ENCODE results near the gene KCTD11.
A peak's percentile ranks its signal among the peaks of the same experiment; 100 is the strongest.
"Not testable (repeated sequence)": the region's sequence is repeated elsewhere in the genome, so short reads cannot be mapped to it uniquely, and the experiment has no call there.

The KCTD11 gene

GRCh38 chr17:7343250-7343649 is 8.7 kb upstream of the KCTD11 start:
- DNase-seq (ENCODE audit: low read depth in 2 of 2) = no peak

- no peak for DNase-seq (ENCODE audit: low read depth in 2 of 2)
Measured at GRCh38 chr17:7346761-7347614, 5.0 kb upstream of the KCTD11 start.

- DNase-seq (ENCODE audit: low read depth in 2 of 2) = no peak
Measured at GRCh38 chr17:7347630-7348477, 4.1 kb upstream of the KCTD11 start.

DNA sequence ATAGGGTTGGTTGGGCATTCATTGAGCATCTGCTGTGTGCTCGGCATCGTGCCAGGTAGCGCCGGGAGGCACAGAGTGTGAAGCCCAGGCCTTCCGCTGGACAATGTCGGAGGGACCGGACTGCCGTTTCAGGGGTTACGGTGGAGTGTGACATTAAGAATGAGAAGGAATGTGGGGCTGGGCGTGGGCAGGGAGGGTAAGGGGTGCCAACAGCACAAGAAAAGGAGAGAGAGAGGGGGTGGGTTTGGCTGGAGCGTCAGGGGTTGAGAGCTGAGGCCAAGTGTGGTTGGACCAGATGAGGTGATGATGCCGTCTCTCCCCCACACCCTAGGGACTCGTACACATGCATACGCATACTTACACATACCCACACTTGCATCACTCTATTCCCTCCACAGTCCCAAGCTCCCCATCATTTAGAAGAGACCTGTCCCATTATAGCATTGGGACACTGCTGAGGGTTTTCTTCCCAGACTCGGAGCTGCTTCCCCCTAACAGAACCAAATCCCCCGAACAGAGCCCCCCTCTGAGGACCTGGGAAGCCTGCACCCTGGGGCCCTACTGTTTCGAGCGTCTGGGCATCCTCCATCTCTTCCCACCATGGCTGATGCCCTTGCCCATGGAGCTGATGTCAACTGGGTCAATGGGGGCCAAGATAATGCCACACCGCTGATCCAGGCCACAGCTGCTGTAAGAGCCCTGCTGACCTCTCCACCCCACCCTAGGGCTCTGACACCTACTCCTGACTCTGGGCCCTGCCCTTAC is 3.3 kb upstream of the KCTD11 start:
- no peak for DNase-seq (ENCODE audit: low read depth in 2 of 2)

DNA sequence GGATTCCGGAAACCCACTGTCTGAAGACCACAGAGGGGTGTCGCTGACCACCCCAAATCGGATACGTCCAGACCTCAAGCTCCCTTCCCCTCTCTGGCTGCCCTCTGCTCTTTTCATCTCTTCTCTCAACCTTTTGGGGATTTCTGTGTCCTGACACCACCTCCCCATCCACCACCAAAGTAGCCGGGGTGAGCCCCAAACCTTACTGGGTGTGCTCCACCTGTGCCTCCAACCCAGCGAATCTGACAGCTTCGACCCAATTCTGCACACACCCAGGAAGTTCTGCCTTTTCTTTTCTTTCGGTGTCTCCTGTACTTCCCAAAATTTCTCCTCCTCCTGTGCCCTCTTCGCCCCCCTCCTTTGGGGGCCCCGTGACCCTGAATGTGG is 534 bp downstream of the KCTD11 start:
- DNase-seq (ENCODE audit: low read depth in 2 of 2) = no peak

DNA sequence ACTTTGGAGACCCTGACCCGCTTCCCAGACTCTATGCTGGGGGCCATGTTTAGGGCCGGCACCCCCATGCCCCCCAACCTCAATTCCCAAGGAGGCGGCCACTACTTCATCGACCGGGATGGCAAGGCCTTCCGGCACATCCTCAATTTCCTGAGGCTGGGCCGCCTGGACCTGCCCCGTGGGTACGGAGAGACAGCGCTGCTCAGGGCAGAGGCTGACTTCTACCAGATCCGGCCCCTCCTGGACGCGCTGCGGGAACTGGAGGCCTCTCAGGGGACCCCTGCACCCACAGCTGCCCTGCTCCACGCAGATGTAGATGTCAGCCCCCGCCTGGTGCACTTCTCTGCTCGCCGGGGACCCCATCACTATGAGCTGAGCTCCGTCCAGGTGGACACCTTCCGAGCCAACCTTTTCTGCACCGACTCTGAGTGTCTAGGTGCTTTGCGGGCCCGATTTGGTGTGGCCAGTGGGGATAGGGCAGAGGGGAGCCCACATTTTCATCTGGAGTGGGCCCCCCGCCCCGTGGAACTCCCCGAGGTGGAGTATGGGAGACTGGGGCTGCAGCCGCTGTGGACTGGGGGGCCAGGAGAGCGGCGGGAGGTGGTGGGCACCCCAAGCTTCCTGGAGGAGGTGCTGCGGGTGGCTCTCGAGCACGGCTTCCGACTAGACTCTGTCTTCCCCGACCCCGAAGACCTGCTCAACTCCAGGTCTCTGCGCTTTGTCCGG is 1.1 kb downstream of the KCTD11 start:
- no peak for DNase-seq (ENCODE audit: low read depth in 2 of 2)

DNA sequence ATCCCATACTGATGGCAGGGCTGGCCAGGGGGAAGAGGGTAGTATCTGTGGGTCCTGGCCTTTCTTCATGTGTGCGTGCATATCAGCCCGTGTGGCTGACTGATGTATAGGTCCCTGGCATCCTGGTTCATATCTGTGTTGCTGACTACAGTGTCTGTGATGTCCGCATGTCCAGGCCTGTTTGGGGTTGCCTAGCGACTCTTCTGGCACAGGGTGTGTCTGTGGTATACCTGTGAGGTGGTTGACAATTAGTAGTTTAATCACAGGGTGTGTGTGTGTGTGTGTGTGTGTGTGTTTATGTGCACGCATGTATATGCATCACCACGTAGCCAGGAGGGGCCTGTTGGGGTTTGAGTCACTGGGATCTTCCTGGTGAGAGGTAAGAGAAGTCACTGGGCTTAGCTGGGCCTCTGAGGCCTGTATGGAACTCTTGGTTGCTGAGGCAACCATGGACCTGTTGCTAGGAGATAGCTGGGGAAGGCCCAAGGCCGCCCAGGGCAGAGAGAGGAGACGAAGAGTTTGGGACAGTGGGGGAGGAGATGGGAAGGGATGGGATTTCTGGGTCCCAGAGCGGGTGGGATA is 2.4 kb downstream of the KCTD11 start:
- no peak for DNase-seq (ENCODE audit: low read depth in 2 of 2)

DNA sequence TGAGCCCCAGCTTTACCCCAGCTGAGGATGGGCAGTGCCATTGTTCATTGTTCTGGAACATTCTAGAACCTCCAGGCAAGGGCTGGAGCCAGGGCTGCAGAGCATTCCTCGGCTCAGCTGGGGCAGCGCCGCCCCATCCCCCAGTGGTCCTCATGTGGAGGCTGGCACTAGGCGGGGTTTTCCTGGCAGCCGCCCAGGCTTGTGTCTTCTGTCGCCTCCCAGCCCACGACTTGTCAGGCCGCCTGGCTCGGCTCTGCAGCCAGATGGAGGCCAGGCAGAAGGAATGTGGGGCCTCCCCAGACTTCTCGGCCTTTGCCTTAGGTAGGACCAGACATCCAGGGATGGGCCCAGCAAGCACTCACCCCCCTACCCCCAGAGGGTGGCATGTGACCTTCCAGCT is 3.1 kb downstream of the KCTD11 start, which contains the start of gene TMEM95:
TMEM95 (plus strand) TSS at position 104 of the 400 bp plus-strand sequence; CDS start at position 153, 49 bp downstream.
- DNase-seq (ENCODE audit: low read depth in 2 of 2) = no peak

DNA sequence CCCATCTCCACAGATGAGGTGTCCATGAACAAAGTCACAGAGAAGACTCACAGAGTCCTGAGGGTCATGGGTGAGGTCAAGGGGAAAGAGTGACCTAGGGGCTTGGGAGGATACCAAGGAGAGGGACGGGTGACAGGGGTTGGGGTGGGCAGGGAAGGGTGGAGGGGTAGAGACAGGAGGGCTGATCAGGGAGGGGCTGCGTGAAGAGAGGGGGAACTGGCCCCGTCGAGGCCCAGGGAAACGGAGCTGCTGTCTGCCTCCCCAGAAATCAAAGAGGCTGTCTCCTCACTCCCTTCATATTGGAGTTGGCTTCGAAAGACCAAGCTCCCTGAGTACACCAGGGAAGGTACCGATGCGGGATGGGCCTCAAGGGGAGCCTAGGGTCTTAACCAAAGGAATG is 3.6 kb downstream of the KCTD11 start:
- DNase-seq (ENCODE audit: low read depth in 2 of 2) = no peak

DNA sequence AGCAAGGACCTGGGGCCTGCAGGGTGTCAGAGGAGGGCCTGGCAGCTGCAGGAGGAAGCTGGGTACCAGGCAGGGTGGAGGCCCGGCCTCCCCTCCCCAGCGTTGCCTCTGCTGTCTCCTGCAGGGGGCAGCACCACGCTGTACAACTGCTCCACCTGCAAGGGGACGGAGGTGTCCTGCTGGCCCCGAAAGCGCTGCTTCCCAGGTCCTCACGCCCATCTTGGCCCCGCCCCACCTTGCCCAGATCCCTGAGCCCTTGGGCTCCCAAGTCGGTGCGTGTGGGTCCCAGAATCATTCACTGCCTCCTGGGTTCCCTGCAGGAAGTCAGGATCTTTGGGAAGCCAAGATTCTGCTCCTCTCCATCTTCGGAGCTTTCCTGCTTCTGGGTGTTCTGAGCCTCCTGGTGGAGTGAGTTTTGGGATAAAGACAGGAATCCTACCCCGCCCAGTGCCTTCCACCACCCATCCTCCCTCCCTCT is 4.1 kb downstream of the KCTD11 start:
- DNase-seq (ENCODE audit: low read depth in 2 of 2) = peak; percentile 77 to 79

DNA sequence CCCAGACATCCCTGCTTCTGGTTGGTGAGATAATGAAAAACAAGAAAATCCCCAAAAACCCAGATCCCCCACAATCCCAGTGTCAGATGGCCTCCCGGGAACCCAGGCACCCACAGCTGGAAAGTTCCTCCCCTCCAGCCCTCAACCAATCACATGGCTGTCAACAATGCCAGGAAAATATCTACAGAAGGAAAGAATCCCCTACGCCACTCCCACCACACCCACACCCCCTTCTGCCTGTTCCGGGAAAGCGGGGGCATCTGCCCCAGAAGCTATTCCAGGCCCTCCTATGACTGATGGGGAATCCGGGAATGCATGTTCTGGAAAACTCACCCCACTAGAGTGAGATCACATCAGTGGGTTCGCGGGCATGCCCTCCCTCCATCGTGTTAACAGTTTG is 4.8 kb downstream of the KCTD11 start:
- no peak for DNase-seq (ENCODE audit: low read depth in 2 of 2)

- no peak for DNase-seq (ENCODE audit: low read depth in 2 of 2)
Measured at GRCh38 chr17:7357381-7357780, 5.4 kb downstream of the KCTD11 start.

DNA sequence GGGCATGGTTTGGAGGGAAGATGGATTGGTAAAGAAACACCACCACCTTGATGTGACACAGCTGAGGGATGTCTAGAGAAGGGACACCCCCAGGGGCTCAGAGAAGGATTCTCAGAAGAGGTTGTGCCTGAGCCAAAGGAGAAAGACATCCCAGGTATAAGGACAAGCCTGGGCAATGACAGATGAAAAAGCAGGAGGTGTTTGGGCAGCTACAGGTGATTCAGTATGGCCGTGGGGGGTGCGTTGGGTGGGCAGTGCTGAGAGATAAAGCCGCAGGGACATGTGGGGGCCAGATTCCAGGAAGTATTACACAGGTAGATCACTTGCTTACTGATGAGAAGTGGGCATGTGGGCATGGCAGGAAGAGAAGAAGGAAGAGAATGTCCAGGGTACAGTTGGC is 9.9 kb downstream of the KCTD11 start:
- no peak for DNase-seq (ENCODE audit: low read depth in 2 of 2)

- no peak for DNase-seq (ENCODE audit: low read depth in 2 of 2)
Measured at GRCh38 chr17:7363311-7363710, 11.3 kb downstream of the KCTD11 start.

DNA sequence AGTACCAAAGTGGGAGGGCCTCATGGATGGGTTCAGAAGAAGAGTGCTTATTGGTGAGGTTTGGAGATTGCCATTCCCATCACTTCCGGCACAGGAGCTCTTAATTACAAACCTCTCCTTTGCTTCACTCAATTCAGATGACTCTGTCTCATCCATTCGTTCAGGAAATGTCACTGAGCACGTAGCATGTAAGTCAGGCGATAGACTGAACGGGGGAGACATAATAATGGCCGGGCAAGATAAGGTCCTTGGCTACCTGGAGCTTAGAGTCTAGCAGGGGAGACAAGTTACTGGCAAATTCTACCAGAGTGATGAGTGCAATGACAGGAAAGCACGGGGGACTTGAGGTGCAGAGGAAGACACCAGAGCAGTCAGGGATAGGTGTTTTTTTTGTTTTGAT is 14.0 kb downstream of the KCTD11 start:
- DNase-seq (ENCODE audit: low read depth in 2 of 2) = not testable (repeated sequence)

DNA sequence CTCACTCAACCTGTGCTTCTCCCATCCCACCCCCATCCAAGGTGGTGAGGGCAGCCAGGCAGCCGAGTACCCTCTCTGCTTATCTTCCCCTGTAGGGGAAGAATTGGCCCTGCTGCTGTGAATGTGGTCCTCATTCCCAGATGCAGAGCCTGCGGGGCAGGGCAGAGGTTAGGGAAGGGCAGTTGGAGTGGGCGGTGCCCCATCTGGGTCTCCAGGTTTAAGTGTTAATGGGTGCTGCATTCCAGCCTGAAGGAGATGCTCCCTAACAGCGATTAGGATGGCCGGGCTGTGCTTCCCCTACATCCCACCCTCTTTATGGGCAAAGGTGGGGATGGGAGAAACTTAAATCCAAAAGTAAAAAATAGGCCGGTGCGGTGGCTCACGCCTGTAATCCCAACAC is 15.1 kb downstream of the KCTD11 start:
- DNase-seq (ENCODE audit: low read depth in 2 of 2) = no peak

GRCh38 chr17:7367918-7368598 is 16.1 kb downstream of the KCTD11 start:
- no peak for DNase-seq (ENCODE audit: low read depth in 2 of 2)

DNA sequence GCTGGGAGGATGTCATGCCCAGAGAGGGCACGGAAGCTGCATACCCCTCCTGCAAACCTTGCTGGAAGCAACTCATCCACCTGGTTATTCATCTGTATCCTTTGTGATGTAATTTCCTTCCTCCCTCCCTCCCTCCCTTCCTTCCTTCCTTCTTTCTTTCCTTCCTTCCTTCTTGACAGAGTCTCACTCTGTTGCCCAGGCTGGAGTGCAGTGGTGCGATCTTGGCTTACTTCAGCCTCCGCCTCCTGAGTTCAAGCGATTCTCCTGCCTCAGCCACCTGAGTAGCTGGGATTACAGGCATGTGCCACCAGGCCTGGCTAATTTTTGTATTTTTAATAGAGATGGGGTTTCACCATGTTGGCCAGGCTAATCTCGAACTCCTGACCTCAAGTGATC is 16.6 kb downstream of the KCTD11 start:
- DNase-seq (ENCODE audit: low read depth in 2 of 2) = not testable (repeated sequence)

- no peak for DNase-seq (ENCODE audit: low read depth in 2 of 2)
Measured at GRCh38 chr17:7369825-7370224, 17.9 kb downstream of the KCTD11 start.

GRCh38 chr17:7370853-7371252 is 18.9 kb downstream of the KCTD11 start:
- no peak for DNase-seq (ENCODE audit: low read depth in 2 of 2)

Measured in stimulated activated CD8-positive, alpha-beta memory T cell treated with anti-CD3 and anti-CD28 coated beads, Interleukin-15, amount 100 ng/mL, for 48 hours (primary cell).